Stimulated activated CD8-positive, alpha-beta memory T cell treated with anti-CD3 and anti-CD28 coated beads, Interleukin-7, amount 100 ng/mL, for 48 hours (primary cell): ENCODE results near the gene LAMA2.

Experiments
- DNase-seq, 2 donors: peaks; one replicate each; pipeline ENCODE4 v3.0.0-alpha.2; 2020; ENCODE audit warnings: low read depth in 1 of 2; ENCODE audit errors: extremely low read depth in 1 of 2

LAMA2 gene

DNA sequence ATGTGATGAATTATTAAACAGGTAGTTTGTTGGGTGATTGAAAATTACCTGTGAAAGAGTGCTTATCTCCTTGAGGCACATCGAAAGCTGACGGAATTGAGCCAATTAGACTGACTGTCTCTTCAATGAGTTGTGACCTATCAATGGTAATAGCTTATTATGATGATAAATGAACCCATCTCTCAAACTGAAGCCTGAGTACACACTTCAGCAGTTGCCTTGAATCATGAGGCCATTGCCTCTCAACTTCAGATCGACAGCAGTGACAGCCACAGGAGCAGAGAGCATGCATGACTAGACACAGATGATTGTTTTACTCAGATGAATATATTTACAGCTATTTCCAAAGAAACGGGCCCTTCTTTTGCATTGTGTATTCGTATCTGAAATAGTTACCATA, 323.9 kb downstream of the LAMA2 start:
- no peak for DNase-seq

GRCh38 chr6:129207832-129208231, 324.9 kb downstream of the LAMA2 start:
- no peak for DNase-seq

- no peak for DNase-seq
Observed at GRCh38 chr6:129208415-129209034, 325.6 kb downstream of the LAMA2 start.

DNA sequence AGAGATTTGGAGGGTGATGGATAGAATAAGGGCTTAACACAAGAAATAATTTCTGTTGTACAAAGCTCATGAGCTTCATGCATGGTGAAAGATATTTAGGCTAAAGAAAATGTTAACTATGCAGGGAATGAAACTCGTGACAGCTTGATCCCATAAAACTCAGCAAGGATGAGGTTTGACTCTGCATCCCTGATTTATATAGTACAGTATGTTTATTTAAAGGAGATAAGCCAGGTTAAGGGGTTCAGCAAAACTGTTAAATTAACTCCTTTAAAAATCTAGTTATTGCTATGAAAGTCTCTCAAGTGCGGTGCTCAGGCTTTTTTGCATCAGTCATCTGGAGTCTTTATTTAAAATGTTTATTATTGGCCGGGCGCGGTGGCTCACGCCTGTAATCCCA, 326.4 kb downstream of the LAMA2 start:
- DNase-seq, result no peak

DNA sequence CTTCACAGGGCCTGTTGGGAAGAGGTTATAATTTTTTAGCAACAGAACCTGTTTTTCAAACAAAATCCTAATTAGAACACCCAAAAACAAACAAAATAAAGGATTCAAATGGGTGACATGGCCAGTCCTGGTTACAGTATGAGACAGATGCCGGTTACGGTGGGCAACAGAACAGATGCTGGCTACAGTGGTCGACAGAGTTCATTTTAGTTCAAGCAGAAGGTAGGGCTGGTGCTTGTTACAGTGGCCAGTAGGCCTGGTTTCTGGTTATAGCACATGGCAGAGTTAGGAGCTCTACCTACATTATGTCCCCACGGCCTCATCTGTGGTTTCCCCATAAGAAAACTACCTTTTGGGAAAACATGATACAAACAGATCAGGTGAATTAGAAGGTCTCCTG, 327.7 kb downstream of the LAMA2 start:
- no peak for DNase-seq

GRCh38 chr6:129211626-129212025, 328.7 kb downstream of the LAMA2 start:
- DNase-seq, result no peak

GRCh38 chr6:129212081-129212480, 329.1 kb downstream of the LAMA2 start:
- no peak for DNase-seq

DNA sequence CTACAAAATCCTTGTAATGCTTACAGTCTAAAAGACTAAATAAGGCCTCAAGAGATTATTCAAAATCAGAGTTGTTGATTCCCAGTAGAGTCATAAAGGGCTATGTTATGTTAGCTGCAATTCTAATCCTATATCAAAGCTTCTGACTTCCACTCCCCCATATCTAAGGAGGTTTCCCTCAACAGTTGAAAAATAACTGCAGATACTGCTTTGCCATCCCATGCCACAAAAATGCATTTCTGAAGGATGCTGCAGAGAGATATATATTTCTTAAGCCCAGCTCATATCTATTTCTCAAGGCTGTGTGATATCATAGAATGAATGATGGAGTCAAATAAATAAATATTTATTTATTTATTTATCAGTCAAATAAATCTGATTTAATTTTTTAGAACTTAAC, 332.3 kb downstream of the LAMA2 start:
- DNase-seq, result no peak

GRCh38 chr6:129215916-129216520, 333.1 kb downstream of the LAMA2 start:
- no peak for DNase-seq

GRCh38 chr6:129217701-129218100, 334.8 kb downstream of the LAMA2 start:
- no peak for DNase-seq

GRCh38 chr6:129233458-129234134, 350.7 kb downstream of the LAMA2 start:
- DNase-seq, result no peak

- DNase-seq, result no peak
Observed at GRCh38 chr6:129235167-129236000, 352.4 kb downstream of the LAMA2 start.

DNA sequence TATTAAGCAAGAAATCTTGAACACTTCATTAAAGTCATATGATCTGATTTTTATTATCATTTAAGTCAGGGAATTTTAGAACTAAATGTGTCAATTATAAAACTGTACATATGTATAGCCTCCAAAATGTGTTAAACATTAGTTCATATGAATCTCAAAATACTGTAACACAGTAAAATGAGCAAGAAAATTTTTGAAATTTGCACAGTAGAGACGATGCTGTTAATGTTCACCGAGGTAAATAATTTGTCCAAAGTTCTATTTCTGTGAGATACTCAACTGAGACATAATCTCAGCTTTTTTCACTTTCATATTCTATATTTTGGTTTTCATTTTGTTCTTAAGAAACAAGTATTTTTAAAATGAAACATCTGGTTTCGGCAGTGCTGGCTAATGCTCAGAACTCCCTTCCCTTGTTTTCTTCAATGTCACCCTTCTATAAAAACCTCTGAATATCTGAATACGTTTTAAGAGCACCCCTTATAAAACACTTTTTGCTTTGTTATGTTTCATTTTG, 353.1 kb downstream of the LAMA2 start:
- no peak for DNase-seq

DNA sequence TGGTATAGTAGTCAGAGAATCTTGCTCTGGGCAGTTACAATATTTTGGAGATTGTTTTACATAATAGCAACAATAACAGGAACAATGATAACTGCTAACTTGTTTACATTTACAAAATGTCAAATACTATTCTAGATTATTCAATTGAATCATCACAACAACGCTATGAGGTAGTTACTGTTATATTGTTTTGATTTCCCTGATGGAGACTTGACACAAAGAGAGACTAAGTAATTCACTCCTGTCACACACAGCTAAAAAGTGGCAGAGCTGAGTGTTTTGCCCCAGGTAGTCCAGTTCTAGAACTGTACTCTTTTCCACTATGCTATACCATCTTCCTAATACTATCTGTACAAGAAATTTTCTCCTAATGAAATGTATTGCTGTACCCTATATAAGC, 356.1 kb downstream of the LAMA2 start:
- no peak for DNase-seq

DNA sequence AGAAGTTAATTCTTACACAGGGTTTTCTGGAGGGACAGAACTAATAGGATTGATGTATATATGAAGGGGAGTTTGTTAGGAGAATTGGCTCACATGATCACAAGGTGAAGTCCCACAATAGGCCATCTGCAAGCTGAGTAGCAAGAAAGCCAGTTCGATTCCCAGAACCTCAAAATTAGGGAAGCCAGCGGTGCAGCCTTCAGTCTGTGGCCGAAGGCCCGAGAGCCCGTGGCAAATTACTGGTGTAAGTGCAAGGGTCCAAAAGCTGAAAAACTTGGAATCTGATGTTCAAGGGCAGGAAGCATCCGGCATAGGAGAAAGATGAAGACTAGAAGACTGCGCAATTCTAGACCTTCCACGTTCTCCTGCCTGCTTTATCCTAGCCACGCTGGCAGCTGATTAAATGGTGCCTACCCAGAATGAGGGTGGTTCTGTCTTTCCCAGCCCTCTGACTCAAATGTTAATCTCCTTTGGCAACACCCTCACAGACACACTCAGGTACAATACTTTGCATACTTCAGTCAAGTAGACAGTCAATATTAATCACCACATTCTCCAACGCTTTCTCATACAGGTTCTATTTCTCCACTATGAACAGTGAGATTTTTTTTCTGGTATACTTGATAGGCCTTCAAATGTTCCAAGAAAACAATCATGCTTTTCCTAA, 357.0 kb downstream of the LAMA2 start:
- DNase-seq, result no peak

GRCh38 chr6:129240492-129240853, 357.5 kb downstream of the LAMA2 start:
- no peak for DNase-seq

- DNase-seq, result no peak
Observed at GRCh38 chr6:129242546-129242945, 359.6 kb downstream of the LAMA2 start.

GRCh38 chr6:129243377-129243776, 360.4 kb downstream of the LAMA2 start:
- DNase-seq, result no peak

DNA sequence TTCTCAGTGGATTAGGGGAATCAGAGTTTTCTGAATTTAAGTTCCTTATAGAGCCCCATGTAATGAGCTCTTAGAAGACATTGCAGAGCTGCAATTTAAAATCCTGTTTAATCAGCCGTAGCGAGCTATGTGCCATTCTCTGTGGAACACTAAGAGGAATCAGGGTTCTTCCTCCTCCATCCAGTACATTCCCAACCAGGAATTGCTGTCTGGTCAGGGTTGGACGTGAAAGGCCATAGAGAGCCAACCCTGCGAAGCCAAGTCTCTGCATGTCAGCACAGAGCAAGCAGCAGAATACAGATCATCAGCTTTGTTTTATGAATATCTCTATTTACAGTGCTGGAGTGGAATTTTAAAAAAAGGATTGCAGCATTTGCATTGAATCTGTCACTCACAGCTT, 366.0 kb downstream of the LAMA2 start:
- DNase-seq, result no peak

DNA sequence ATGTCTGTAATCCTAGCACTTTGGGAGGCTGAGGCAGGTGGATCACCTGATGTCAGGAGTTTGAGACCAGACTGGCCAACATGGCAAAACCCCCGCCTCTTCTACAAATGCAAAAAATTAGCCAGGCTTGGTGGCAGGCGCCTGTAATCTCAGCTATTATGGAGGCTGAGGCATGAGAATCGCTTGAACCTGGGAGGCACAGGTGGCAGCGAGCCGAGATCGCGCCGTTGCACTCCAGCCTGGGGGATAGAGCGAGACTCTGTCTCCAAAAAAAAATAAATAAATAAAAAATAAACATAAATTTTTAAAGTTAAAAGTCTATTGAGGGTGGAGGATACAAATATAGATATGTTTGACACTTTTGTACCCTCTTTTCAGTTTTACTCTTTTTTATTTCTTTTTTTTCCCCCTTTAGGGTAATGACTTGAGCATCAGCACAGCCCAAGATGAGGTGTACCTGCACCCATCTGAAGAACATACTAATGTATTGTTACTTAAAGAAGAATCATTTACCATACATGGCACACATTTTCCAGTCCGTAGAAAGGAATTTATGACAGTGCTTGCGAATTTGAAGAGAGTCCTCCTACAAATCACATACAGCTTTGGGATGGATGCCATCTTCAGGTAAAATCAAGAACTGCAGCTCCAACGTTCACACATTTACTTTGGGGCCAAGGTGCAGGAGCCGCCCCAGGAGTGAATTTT, 368.9 kb downstream of the LAMA2 start:
- peak in 1 of 2 donors; percentile 13 for DNase-seq
